Kasumi-1 (cell line): ENCODE data around the gene ERP27.

Experiments
- DNase-seq, 2 experiments: peaks; one replicate each; lab custom pipeline; 2025; lab: John Stamatoyannopoulos, UW

Gene ERP27

DNA sequence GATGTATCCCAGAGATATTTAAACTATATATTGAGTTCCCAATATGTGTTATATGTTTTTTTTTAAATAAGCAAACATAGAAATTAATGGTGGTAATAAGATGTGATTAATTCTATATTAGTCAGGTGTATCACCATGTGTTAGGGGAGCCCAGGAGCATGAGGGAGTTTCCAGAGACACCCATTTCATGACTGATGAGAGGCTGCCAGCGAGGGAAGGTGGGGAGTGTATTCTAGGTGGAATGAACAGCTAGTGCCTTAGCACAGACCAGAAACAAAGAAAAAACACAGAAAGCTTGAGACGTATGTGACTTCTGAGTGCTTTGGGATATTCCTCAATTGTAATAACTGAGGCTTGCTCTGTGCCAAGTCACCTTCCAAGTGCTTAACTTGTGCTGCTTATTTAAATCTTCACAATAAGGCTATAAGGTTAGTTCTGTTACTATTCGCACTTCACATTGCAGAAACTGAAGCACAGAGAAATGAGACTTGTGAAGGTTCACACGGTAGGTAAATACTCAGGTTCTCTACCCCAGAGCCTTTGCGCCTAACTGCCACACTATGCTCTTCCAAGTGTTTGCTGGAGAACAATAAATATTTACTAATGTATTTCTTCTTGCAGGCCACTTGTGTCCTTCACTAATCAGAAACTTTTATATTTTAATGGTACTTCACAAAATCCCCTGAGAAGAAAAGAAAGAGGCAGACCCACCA lies 34.8 kb downstream of the ERP27 start:
- DNase-seq, result no peak

DNA sequence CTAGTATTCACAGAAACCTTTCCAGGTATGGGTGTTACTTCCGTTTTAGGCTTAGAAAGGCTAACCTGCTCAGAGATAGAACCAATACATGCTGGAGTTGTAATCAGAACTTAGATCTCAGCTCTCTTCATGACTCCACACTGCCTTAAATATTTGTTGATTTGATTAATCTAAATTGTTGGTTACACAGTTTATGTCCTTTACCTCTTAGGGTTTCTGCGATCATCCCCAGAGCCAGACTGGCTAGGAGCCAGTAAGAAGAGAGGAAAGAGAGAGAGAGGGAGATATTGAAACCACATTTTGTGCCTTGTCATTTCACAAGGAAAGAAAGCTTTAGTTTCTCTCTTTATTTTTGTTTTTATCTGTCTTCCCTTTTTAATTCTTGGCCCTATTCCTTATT lies 35.9 kb downstream of the ERP27 start:
- no peak for DNase-seq

DNA sequence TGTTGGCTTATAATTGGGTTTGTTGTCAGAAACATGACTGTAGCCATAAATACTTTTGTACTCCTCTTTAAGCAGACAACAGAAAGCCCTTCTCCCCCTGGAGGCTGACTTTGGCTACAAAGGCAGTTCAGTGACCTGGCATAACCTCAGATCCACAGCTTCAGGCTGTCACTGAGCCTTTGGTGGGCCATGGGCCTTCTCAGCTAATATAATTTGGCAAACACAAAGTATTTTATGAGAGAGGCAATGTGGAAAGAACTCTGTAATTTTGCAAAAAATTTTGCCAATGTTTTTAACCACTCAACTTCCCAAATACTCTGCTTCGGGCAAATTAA lies 37.1 kb downstream of the ERP27 start:
- no peak for DNase-seq

DNA sequence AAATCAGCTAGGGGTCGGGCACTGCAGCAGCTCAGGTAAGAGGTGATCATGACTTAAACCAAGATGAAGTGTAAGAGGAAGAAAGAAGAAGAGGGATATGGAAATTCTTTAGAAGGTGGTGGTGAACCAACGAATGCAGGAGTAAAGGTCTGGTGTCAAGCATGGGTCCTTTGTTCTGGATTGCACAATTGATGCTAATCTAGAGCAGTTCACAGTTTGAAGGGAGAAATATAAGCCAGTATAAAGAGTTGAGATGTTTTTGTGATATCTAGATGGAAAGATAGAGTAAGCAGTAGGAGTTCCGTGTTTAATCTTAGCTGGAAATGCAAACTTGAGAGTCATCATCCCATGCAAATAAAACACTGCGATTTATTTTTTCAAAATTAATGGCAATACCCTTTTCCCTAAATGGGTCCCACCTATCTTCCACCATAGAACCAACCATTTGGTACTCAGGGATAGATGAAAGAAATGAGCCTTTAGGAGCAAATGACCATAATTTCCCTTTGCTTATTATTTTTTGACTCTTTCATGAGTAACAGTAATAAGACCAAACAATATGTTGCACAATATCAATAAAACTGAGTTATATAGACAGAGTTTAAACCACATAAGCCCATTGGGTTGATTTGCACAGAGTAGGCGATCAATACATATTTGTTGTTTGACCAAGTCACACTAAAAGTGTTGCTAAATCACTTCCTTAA lies 37.7 kb downstream of the ERP27 start:
- DNase-seq, result no peak

DNA sequence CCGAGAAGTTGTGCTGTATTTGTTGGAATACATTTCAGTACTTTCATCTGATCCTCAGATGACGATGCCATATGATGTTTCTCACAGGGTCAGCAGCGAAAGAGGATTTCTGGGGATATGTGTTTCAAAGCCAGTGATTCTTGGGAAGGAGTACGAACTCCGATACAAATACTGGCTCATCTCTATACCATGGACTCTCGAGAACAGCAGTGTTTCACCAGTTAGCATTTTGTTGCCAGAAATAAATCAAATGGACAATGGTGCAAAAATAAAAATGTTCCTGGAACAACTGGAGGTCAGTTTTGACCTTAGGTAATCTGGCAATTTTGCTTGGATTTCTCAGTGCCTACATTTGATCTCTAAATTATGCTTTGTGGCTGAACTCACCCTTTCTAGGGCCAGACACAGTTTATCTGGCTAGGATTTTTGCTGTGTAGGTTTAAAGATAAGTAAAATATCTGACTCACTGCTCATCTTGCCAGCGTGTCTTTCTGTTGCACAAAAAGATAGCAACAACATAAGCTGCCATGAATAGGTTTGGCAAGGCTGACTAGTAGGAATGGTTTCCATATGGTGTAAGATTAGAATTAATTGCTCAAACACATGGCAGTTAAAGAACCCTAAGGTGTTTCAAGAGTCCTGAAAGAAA lies 41.7 kb downstream of the ERP27 start:
- DNase-seq, result no peak

DNA sequence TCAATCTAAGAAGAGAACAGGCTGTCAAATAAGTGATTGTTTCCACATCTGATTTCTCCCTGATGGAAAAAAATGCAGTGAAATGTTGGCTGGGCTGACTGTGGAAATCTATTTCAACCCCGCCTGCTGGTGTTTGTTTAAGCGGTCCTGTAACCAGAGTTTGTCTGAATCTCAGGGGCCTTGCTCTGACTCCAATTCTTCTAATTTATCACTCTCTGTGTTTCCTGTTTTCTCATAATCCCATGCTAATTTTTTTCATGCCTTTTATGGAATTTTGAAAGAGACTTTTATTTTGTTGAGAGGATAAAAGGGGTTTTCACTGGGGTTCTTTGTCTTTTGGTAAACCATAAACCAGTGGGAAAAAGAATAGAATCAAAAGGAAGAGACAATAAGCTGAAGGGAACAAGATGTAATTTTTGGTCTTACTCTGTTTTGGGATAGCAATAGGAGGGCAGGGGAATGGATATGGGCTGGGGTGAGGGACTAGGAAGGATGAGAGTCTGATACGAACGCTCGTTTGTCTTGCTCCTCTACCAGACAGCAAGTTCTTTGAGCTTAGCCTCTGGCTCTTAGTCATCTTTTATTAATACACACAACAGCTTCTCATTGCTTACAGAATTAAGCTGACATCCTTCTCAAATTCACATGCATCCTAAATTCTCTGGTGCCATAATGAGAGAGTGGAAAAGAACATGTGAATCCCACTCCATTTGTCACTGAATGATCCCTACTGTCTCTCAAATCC lies 44.7 kb downstream of the ERP27 start:
- DNase-seq, result no peak

DNA sequence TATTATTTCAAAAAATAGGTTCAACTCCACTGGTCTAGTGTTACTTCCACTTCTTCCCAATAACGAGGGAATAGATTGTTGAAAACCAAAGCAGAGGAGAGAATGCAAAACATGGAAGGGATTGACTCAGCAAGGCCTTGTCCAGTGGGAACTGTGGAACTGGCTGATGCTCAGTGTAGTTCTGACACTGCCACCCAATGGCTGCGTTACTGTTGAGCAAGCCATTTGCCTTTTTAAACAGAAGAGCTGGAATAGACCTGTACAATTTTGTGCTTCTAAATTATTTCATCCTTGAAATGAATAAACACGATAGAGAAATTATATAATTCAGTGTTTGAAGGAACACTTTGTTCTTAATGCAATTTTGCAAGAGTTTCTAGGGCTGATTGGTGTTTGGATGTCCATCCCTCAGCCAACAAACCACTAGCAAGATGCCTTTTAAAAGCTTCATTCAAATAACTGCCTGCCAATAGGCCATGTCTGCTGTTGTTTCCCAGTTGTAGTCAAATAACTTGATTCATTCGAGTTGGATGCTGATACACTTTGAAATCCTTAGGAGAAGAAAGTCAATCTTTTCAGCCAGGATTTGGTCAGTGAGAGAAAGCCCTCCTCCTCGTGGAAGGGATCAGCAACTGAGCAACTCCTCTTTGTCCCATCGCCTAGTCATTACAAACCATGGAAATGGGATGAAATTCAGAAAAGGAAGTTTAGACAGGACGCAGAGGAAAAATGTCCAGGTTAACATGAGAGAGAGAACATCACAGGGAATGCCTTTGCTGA lies 45.4 kb downstream of the ERP27 start:
- no peak for DNase-seq

DNA sequence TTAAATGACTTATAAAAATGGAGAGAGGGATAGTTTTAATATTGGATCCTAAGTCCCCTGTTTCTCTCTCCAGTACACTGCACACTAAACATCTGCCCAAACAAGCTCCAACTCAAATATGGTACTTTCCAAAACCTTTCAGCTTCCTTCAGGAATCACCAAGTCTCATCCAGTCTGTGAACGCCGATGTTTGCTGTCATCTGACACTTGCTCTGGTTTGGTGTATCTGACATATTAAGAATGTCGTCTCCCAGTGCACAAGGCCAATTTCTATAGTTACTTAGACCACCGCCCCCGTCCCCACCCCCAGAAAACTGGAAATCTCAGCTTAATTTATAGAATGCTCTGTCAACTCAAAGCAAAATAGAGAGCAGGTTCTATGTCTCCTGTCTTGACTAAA lies 47.6 kb downstream of the ERP27 start:
- DNase-seq, result no peak

DNA sequence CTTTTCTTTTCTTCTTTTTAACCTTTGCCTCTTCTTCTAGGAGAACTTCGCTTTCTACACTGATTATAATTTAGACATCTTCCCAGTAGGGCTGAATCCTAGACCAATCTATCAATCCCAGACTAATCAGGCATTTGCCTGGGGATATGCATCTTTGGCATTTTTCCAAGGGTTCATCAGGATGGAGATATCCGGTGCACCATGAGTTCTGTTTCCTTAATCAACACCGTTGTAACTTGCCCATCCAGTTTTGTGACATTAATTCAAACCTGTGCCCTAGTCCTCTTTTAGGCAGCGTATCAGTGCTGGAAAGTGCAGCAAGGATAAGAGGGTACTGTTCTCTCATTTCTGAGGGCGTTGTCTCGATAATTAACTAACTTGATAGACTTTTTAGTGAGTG lies 52.1 kb downstream of the ERP27 start:
- no peak for DNase-seq

DNA sequence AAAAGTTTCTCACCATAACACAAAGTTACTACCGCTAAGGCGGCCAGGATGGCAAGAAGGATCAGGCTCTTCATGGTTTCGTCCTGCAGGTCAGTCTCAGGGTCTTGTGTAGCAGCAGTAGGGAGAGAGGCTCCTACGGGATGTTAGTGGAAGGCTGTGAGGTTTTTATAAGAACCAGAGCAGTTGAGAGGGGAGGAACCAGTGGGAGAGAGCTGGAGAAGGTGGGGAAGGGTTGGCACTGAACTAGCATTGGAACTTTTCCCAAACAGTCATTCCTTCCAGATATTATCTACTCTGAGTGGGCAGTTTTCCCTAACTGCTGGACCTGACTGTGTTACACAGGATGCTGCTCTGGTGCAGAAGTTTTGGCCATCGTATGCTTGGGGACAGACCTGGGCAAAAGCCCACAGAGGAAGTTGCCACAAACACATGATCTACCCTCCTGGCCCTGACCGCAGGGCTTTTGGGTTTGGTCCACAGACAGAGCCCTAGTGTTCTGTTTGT lies 52.6 kb downstream of the ERP27 start, which contains the start of gene MGP:
TSS of gene MGP (minus strand) at position 137 of the 504 bp plus-strand sequence. CDS start at position 74, 63 bp downstream.
- no peak for DNase-seq

DNA sequence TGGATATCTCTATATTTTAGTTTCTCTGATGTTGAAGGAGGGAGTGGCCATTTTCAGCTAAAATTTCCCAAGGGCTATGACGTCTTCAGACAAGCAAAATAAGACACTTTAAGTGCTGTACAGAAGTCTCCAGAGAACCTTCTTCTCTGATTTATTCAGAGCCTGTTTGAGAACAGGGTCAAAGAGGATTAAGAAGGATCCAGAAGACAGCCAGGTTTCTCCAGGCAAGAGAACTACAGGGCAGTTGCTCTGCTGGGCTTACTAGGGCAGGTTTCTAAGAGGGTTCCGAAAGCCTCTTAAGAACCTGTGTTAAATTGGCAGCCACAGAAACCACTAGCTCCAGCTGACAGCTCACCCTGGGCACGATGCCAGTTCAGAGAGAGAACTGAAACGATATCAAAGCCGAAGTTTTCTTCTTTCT lies 53.9 kb downstream of the ERP27 start:
- DNase-seq, result peak; percentile 42 to 46

DNA sequence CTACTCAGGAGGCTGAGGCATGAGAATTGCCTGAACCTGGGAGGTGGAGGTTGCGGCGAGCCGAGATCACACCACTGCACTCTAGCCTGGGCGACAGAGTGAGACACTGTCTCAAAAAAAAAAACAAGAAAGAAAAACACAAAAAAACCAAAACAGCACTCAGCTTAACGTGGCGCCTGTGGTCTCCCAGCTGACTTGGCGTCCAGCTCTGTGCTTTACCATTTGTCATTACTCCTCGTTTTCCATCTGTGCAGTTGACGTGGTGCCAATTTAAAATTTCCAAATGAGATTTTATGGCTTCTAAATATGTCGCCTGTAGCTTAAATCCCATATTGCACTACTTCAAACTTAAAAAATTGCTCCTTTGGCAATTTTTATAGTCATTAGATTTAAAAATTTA lies 54.7 kb downstream of the ERP27 start:
- no peak for DNase-seq

DNA sequence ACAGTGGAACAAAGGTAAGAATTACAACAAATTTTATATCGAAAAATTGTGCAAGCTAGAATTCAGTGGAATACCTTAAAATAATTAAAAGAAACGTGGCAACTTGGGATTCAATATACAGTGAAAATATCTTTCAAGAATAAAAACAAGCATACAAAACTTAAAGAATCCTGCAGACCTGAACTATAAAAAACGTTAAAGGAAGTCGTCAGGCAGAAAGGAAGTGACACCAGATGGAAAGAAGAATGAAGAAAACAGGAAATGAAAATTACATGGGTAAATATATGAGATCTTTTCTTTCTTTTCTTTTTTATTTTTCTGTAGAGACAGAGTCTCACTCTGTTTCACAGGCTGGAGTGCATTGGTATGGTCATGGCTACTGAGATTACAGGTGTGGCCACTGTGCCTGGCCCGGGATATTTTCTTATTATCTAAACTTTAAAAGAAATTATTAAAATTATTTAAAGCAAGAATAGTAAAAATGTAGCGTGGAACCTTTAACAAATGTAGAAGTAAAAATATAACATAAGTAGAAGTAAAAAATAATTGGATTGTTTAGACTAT lies 57.4 kb downstream of the ERP27 start:
- no peak for DNase-seq

DNA sequence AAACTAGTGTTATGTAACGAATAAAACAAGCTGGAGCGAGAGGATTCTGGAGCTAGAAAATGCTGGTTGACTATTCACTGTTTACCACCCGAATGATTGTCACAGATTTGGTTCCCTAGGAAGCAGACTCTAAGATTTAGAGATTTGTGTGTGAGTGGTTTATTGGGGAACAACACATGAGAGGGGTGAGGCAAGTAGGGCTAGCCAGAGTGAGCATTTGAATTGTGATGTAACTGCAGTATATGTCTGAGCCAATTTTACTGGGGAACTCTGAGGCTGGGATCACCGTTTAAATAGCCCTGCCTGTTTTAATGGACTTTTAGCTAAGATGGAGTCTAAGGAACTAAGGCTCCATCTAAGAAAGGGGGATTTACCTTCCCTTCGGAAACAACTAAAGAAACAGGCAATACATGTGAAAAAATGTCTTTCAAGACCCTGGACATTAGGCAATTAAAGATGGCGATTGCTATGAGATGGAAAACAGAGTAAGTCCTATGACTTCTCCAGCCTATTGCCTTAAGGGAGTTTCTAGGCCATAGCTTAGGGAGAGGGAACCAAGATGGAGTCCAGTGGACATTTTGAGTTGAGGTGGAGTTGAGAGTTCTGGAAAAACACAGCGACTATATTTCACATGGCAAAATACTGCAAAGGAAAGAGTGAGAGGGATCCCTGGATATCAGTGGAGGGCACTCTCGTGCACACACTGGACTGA lies 59.0 kb downstream of the ERP27 start:
- DNase-seq, result no peak

DNA sequence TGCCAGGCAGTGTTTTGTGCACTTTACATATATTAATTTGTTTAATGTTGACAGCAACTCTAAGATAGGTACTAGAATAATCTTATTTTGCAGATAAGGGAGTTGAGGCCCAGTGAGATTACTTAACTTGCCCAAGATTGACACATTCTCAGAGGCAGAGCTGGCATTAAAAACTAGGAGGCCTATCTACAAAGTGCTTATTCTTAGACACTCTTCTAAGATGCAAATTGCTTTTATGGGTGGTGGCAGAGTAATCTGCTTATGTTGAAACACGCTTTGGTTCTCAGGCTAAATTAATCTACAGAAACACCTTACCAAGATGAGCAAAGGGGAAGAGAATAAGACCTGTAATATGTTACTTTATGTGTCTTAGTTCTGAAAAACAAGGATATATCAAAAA lies 59.8 kb downstream of the ERP27 start:
- DNase-seq, result no peak

DNA sequence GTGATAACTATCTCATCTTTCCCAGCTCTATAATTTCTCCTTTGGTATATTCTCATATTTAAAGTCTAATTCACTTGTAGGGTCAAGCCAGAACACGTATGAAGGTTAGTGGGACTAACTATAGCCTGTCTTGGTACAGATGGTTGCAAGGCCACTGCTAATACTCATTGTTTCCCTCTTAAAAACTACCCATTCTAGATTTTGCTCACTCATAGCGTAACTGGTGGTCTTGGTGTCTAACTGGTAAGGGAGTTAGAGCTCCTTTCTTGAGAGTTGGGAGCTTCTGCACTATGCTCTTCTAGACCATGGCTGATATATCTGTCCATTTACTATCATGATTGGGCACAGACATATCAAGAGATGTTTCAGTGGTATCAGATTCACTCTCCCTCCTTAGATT lies 61.5 kb downstream of the ERP27 start:
- no peak for DNase-seq

DNA sequence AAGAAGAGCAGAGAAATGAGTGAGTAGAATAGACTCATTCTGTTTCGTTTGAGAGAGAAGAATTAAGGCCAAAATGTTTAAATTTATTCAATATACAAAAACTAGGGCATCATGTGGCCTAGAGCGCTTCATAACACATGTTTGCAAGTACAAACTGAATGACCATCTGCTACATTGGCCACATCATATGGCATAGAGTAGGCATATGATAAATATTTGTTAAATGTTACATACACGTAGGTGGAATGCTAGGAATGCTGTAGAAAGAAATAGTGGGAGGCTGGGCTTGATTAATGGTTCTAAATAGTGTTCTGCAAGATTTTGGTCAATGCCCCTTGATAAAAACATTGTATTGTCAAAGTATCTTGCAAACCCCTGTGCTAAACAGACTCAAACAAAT lies 63.5 kb downstream of the ERP27 start:
- no peak for DNase-seq

DNA sequence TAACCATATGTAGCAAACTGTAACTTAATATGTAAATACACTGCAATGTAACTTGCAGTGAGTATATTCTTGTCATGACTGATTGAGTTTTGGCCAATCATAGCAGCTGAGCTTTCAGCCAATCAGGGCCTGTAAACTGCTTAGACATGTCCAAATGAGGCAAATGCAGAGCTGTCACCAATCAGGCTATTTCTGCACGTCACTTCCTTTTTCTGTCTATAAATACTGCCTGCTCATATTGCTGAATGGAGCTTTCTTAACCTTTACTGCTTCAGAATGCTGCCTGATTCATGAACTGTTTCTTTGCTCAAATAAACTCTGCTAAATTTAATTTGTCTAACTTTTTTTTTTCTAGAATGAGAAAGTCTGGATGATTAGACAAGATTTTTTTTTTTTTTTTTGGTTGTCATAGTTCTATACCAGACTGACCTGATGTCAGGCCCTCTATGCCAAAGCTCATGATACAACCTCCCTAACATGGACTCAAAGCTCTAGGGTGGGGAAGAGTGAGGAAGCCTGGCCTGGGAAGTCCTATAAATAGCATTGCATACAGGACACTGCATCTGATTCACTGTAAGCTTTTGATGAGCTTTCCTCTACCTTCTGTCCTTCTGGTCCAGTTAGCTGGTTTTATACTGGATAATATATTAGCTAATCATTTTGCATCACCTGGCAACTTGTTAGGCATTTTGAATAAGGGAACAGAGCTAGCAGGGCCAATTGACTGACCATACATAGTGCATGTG lies 64.7 kb downstream of the ERP27 start:
- DNase-seq, result peak; percentile 28 to 39

DNA sequence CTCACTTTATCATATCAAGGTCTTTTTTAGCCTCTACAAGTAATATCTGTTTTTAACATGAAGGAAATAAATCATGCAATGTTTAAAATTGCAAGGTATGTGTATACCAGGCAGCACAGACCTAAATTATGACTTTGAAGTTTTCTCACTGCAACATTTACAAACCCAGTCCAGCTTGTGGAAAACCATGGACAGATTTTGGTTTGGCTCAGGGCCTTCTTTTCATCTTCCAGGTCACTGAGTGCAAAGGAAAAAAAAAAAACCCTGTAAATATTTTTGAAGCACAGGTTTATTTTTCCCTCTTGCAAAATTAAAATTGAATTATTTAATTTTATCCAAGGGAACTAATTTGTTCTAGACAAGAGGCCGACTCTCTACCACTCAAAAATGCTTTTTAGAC lies 66.5 kb downstream of the ERP27 start:
- no peak for DNase-seq

DNA sequence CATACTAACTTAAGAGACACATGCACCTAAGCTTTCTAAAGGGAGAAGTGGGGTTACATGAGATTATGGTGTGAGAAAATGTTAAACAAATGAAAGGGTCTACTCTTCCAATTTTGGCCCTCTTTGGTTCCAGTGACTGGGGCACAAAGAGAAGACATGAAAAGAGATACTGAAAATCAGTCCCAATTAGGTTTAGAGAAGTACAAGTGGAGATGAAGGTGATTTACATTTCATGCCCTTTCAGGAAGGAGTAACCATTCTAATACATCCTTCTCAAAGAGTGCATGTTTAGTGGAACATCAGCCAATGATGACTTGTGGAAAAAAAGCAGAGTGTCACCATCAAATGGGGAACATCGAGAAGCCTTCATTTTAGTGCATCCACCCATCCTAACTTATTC lies 67.1 kb downstream of the ERP27 start:
- no peak for DNase-seq
